MCF 10A (cell line): ENCODE measurements around the gene EFNB3. TPM values are rescaled to one million over a fixed set of nuclear protein-coding genes. Genes with fewer than 3 reads are reported as not detected.

ENCODE experiments used
- BruUV-seq: library from RNA; stranded (reverse); fragments of 400-500 nt; replicated peaks from 2 replicates; lab custom pipeline; 2021; lab: Mats Ljungman, UMichigan
- CTCF ChIA-PET: fragments of 300-600 bp; sonication (Branson Sonifier 250); formaldehyde crosslinking; extraction: SDS; loops from one replicate; lab custom pipeline; 2021; ENCODE audit warnings: antibody characterized with exemption, inconsistent platforms; lab: Yijun Ruan, JAX
- POLR2A ChIA-PET: fragments of 300-600, 350-650 bp; sonication (Branson Sonifier 250); formaldehyde crosslinking; extraction: SDS; loops from one replicate; lab custom pipeline; 2020; ENCODE audit warnings: antibody characterized with exemption, inconsistent platforms; lab: Yijun Ruan, JAX
- DNase-seq: peaks from one replicate; pipeline ENCODE4 v3.0.0-alpha.2; 2018; ENCODE audit not compliant: unreplicated experiment
- H3K27ac Mint-ChIP-seq: one replicate; pipeline ENCODE4 v1.8.0; 2022; ENCODE audit warnings: mild to moderate bottlenecking, low read depth, mixed read lengths; ENCODE audit not compliant: unreplicated experiment
- H3K27me3 Mint-ChIP-seq: one replicate; pipeline ENCODE4 v1.8.0; 2022; ENCODE audit warnings: mixed read lengths; ENCODE audit not compliant: insufficient read depth, unreplicated experiment
- H3K36me3 Mint-ChIP-seq: one replicate; pipeline ENCODE4 v1.8.0; 2022; ENCODE audit warnings: mild to moderate bottlenecking, moderate library complexity, mixed read lengths; ENCODE audit not compliant: insufficient read depth, unreplicated experiment
- H3K4me1 Mint-ChIP-seq: one replicate; pipeline ENCODE4 v1.8.0; 2022; ENCODE audit warnings: mixed read lengths; ENCODE audit not compliant: insufficient read depth, unreplicated experiment
- H3K4me3 Mint-ChIP-seq: one replicate; pipeline ENCODE4 v1.8.0; 2022; ENCODE audit warnings: mild to moderate bottlenecking, moderate library complexity, mixed read lengths; ENCODE audit not compliant: unreplicated experiment
- H3K9me3 Mint-ChIP-seq: one replicate; pipeline ENCODE4 v1.8.0; 2022; ENCODE audit warnings: mixed read lengths; ENCODE audit not compliant: unreplicated experiment
- intact Hi-C: fragments of 100-400 bp; cut with micrococcal nuclease; formaldehyde crosslinking; loops from 2 replicates; pipeline ENCODE4 v1.14.1; 2022
- total RNA-seq: library from RNA; stranded (reverse); gene quantifications from 2 replicates; pipeline ENCODE4 v1.2.3, GENCODE V29; 2022
- TF ChIP-seq, protein P1 (sequence below): fragments of 200-600 bp; IDR thresholded peaks from one replicate; pipeline ENCODE4 v1.8.0; 2022; ENCODE audit warnings: antibody characterized with exemption, mild to moderate bottlenecking; ENCODE audit not compliant: unreplicated experiment

The EFNB3 gene
- total RNA-seq, 1 experiment from 2014 or later: 1.4 TPM

DNA sequence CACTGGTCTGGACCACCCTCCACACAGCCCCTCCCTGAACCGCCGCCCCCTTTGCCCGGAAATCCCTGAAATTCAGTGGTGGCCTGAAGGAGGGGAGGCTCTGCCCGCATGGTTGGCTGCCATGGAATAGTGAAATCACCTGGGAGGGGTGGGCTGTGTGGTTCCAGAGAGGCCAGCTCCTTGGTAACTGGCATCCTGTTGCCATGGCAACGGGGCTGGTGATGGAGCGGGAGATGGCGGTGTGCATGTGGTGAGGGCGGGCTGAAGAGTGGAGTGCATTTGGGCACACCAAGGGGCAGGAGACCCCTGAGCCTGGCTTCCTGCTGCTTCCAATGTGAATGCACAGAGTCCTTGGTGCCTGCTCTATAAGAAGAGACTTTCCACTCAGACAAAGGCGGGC, 2.4 kb downstream of the EFNB3 start:
- H3K27me3 Mint-ChIP-seq: peaks cover 23% of the 10 kb centered on the region
- TF ChIP-seq, protein P1, sequence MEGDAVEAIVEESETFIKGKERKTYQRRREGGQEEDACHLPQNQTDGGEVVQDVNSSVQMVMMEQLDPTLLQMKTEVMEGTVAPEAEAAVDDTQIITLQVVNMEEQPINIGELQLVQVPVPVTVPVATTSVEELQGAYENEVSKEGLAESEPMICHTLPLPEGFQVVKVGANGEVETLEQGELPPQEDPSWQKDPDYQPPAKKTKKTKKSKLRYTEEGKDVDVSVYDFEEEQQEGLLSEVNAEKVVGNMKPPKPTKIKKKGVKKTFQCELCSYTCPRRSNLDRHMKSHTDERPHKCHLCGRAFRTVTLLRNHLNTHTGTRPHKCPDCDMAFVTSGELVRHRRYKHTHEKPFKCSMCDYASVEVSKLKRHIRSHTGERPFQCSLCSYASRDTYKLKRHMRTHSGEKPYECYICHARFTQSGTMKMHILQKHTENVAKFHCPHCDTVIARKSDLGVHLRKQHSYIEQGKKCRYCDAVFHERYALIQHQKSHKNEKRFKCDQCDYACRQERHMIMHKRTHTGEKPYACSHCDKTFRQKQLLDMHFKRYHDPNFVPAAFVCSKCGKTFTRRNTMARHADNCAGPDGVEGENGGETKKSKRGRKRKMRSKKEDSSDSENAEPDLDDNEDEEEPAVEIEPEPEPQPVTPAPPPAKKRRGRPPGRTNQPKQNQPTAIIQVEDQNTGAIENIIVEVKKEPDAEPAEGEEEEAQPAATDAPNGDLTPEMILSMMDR: no peak
- DNase-seq: no peak
- ChIA-PET POLR2A (interaction anchor here (1.0 to 3.7 kb wide), 2 partner anchors 9 to 81 kb away, joined by 3 to 18 read pairs; partner anchors contain the start of gene DNAH2), CTCF (interaction anchor here (0.8 to 2.4 kb wide), 4 partner anchors 9 to 404 kb away, joined by 3 to 11 read pairs (median 6); partner anchors contain the start of genes DNAH2 and WRAP53)
- BruUV-seq: no TSS peak
- H3K36me3 Mint-ChIP-seq: peaks cover 4% of the 10 kb centered on the region
- intact Hi-C loops: no loop called here
- H3K4me3 Mint-ChIP-seq: no peak overlapping the region
- no peaks in the 10 kb centered on the region for H3K9me3 Mint-ChIP-seq
- H3K27ac Mint-ChIP-seq: no peak overlapping the region
- H3K4me1 Mint-ChIP-seq: peaks cover 6% of the 10 kb centered on the region

- Mint-ChIP-seq H3K27me3 (peaks cover 28% of the 10 kb centered on the region), H3K4me1 (peaks cover 6% of the 10 kb centered on the region), H3K36me3 (peaks cover 4% of the 10 kb centered on the region), H3K27ac (no peak overlapping the region), H3K9me3 (no peaks in the 10 kb centered on the region), H3K4me3 (no peak overlapping the region)
- DNase-seq: no peak
- TF ChIP-seq, protein P1: no peak
- intact Hi-C loops: no loop called here
- ChIA-PET CTCF (interaction anchor here (0.8 to 1.6 kb wide), 2 partner anchors 19 to 403 kb away, joined by 3 to 5 read pairs; partner anchors contain the start of gene WRAP53), POLR2A (interaction anchor here (1.0 to 3.7 kb wide), 2 partner anchors 9 to 81 kb away, joined by 3 to 18 read pairs; partner anchors contain the start of gene DNAH2)
- BruUV-seq: no TSS peak
Observed at GRCh38 chr17:7707858-7708750, 3.1 kb downstream of the EFNB3 start.

DNA sequence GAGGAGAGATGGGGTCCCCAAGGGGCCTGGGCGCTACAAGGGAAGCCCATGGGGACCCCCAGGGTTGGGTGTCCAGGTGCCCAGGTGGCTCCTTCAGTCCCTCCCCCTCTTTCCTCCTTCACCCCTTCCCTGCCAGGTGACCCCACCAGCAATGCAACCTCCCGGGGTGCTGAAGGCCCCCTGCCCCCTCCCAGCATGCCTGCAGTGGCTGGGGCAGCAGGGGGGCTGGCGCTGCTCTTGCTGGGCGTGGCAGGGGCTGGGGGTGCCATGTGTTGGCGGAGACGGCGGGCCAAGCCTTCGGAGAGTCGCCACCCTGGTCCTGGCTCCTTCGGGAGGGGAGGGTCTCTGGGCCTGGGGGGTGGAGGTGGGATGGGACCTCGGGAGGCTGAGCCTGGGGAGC, 4.0 kb downstream of the EFNB3 start:
- no TSS peak for BruUV-seq
- Mint-ChIP-seq H3K9me3 (no peaks in the 10 kb centered on the region), H3K36me3 (no peaks in the 10 kb centered on the region), H3K27ac (no peak overlapping the region), H3K4me1 (peaks cover 6% of the 10 kb centered on the region), H3K4me3 (no peak overlapping the region), H3K27me3 (peaks cover 38% of the 10 kb centered on the region)
- DNase-seq: no peak
- ChIA-PET POLR2A (interaction anchor here (0.6 kb wide), 1 partner anchor 675 kb away, joined by 4 read pairs; no protein-coding TSS in a partner anchor), CTCF (no interaction called here)
- TF ChIP-seq, protein P1: no peak
- intact Hi-C loops: no loop called here

- no peak overlapping the region for H3K27ac Mint-ChIP-seq
- TF ChIP-seq, protein P1: no peak
- POLR2A ChIA-PET: no interaction called here
- H3K4me3 Mint-ChIP-seq: no peak overlapping the region
- H3K9me3 Mint-ChIP-seq: no peaks in the 10 kb centered on the region
- no TSS peak for BruUV-seq
- H3K36me3 Mint-ChIP-seq: no peaks in the 10 kb centered on the region
- DNase-seq: no peak
- CTCF ChIA-PET: interaction anchor here (0.9 kb wide), 2 partner anchors 22 to 78 kb away, joined by 3 read pairs; partner anchors contain the start of gene WRAP53
- peaks cover 38% of the 10 kb centered on the region for H3K27me3 Mint-ChIP-seq
- intact Hi-C loops: no loop called here
- peaks cover 6% of the 10 kb centered on the region for H3K4me1 Mint-ChIP-seq
Observed at GRCh38 chr17:7710301-7710700, 5.3 kb downstream of the EFNB3 start.
